Globus pallidus (tissue), 1 donor: ENCODE data around the gene ACVR2B.

Experiments used
- DNase-seq: peaks from one replicate; pipeline ENCODE4 v3.0.0-alpha.2; 2015; ENCODE audit warnings: low spot score

ACVR2B gene

GRCh38 chr3:38458796-38459498 lies 5.3 kb downstream of the ACVR2B start:
- DNase-seq, result no peak

DNA sequence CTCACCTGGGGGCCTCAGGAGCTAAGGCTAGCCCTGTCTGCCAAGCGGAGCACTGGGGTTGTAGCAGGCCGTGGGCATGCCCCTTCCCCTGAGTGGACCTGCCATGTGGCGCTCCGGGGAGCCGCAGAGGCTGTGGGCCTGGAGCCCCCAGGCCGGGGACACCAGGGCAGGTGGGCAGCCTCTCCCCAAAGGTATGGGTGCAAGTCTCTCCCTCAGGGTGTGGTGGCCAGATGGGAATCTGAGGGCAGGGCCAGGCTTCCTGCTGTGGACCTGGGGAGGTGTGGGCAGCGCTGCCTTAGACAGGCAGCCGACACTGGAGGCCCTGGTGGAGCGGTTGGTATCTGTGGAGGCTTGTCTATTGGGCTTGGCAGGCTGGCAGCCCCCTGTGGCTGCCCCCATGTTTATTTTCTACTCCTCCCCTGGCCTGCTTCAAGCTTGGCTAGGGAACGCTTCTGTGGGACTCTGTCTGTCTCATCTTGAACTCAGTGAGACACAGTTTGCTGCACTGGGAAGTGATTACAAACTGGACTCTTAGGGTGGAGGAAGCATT lies 5.9 kb downstream of the ACVR2B start:
- no peak for DNase-seq

DNA sequence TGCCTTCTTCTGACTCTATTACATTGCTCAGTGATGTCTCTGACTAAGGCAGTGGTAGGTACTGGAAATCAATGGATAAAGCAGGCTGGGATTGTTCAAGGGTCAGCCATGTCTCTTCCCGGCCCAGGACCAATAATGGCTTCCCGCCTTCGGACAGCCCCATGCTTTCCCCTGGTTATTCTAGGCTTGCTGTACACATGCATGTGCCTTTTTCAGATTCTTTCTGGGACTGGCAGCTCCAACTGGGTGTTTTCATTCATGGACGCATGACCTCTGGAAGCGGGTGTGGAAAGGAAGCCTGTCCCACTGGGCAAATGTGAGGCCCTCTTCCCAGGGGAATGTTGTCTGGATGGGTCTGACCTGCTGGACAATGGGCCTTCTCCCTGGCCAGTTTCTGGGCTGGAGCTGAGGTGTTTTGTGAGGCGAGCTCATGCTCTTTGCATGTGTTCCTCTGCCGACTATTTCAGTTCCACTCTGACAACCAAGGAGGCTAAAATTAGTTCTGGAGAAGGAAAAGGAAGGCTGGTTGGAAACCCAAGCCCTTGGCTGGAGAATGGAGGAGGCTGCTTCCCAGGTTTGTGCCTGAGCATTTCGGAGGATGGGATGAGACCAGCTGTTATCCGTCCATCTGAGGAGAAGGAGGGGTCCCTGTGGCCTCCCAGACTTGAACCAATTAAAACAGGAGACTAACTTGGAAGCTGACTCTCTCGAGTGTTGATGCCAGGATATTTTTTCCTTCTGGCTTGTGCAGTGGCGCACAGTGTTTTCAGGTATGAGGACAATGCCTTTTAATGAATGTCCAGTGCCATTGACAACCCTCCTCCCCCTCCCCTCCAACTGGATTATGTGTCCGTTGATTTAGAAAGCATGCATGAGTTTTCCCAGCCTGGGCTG lies 6.9 kb downstream of the ACVR2B start:
- DNase-seq, result no peak

DNA sequence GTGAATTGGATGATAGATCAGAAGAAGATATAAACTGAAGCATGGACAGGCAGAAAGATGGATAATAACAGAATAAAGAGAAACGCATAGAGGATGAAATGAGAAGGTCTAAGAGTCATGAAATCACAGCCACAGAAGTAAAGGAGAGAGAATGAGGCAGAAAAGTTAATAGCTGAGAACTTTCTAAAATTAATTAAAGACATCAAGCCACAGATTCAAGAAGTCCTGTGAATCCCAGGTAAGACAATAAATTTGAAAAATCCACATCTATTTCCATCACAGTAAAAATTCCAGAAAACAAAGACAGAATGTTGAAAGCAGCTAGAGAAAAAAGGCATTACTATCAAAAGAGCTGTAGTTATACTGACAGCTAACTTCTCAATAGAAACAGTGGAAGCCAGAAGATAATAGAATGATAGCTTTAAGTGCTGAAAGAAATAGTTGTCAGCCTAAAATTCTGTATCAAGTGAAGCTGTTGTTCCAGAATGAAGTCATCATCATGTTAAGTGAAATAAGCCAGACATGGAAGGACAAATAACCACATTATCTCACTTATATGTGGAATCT lies 12.0 kb downstream of the ACVR2B start:
- no peak for DNase-seq

GRCh38 chr3:38468765-38469164 lies 15.1 kb downstream of the ACVR2B start:
- DNase-seq, result no peak

DNA sequence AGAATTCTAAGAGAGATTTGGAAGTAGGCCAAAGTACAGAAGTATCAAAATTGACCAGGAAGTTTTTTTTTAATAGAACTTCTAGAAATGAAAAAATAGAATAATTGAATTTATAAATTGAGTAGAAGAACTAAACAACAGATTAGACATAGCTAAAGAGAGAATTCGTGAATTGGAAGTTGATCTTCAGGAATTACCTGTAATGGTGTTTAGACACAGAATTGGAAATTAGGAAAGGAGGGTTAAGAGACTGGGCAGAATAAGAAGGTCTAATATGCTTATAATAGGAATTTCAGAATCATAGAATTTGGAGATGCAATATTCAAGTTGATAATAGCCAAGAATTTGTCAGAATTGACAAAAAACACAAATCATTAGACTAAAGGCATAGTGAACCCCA lies 16.2 kb downstream of the ACVR2B start:
- no peak for DNase-seq

DNA sequence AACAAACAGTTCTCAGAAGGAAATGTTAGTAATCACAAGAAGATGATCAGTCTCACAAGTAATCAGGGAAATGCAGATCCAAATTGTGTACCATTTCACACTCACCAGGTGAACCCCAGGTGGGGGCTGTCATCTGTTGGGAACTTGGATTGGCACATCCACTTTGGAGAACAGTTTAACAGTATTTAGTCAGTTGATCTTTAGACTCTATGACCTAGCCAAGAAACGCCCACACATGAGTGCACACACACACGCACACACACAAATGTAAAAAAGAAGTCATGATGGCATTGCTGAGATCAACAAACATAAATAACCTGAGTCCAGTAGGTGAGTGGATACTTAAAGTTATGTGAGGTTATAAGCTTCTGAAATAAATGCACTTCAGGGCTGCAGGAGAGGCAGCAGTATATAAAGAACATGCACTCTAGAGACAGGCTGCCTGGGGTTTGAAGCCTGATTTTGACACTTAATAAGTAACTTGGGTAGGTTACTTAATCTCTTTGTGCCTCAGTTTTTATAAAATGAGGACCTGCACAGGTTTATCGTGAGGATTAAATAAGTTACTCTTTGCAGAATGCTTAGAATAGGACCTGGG lies 17.7 kb downstream of the ACVR2B start:
- no peak for DNase-seq

GRCh38 chr3:38472342-38472741 lies 18.7 kb downstream of the ACVR2B start:
- no peak for DNase-seq

DNA sequence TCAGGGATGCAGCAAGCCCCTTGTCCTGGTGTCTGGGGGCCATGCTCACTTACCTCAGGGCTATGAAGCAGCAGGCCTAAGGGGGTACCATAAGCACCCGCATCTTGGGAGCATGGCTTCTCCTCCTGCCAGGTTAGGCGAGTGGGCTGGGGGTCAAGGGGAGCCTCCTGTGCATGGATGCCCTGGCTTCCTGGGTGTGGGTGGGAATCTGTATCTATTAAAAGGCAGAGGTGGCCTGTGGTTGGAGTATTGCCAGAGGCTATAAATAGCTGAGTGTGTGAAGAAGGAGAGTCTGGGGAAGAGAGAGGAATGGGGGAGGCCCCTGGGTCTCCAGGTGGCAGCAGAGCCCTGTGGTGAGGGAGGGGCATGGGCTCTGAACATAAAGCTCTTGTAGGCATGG lies 19.5 kb downstream of the ACVR2B start:
- DNase-seq, result no peak

GRCh38 chr3:38474928-38475605 lies 21.4 kb downstream of the ACVR2B start:
- DNase-seq, result no peak

DNA sequence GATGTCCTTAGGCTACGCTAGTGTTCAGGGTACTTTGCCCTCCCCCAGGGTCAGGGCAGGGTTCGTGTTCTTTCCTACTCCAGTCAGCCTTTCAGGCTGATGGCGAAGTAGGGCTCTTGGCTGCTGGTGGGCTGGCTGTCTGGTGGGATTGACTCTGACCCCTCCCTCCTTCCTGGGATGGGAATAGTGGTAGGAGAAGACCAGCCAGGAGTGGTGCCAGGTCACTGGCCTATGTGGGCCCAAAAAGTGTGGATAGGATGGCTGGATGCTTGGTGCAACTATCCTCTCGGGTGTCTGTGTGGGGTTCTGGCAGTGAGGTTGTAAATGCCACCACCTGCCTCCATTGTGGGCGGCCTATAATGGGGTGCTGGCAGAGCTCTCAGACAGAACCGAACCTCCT lies 22.0 kb downstream of the ACVR2B start:
- DNase-seq, result no peak

- DNase-seq, result no peak
These were observed 22.6 kb downstream of the ACVR2B start for GRCh38 chr3:38476157-38476756.

DNA sequence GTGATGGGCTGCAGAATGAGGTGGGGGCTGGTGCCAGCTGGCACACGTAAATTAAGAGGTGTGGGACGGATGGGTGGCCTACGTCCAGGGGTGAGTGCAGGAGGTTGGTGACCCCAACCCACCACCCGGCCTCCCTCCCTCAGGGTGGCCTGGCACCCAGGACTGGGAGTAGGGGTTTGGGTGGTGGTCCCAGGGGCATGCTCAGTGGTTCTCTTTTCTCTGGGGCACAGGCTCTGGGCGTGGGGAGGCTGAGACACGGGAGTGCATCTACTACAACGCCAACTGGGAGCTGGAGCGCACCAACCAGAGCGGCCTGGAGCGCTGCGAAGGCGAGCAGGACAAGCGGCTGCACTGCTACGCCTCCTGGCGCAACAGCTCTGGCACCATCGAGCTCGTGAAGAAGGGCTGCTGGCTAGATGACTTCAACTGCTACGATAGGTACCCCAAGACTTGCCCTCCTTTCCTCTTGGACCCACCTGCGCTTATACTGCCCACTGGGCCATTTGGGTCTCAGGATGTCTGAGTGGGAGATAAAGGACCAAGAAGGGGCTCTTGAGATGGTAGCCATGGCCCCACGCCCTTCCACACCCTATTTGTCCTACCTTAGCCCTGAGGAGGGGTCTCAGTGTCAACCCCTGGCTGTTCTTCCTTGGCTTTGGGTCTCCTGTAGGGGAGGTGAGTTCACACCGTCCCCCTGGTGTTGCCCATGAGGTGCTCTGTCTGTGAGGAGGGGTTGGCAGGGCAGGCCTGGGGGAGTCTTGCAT lies 23.5 kb downstream of the ACVR2B start:
- no peak for DNase-seq

DNA sequence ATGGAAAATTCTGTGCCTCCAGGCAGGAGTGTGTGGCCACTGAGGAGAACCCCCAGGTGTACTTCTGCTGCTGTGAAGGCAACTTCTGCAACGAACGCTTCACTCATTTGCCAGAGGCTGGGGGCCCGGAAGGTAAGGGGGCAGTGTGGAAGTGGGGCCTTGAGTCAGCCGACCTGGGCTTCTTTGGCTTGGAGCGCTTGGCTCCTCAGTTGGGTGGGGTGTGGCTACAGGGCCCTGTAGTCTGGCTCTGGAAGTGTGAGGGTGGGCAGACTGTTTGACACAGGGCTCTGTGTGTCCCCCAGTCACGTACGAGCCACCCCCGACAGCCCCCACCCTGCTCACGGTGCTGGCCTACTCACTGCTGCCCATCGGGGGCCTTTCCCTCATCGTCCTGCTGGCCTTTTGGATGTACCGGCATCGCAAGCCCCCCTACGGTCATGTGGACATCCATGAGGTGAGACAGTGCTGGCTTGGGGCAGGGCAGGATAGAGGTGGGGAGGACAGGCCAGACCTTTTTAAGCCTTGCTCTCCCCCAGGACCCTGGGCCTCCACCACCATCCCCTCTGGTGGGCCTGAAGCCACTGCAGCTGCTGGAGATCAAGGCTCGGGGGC lies 24.3 kb downstream of the ACVR2B start:
- no peak for DNase-seq

DNA sequence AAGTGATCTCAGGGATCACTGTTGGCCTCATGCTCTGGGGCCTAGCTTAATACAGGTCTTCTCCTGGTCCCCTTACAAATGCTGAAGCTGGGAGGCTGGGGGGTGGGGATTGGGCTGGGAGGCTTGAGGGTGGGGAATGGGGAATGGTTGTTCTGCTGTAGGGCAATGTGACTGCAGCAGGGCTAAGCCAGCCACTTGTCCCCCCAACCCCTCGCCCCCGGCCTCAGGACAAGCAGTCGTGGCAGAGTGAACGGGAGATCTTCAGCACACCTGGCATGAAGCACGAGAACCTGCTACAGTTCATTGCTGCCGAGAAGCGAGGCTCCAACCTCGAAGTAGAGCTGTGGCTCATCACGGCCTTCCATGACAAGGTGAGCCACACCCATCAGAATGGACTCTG lies 25.2 kb downstream of the ACVR2B start:
- DNase-seq, result no peak

DNA sequence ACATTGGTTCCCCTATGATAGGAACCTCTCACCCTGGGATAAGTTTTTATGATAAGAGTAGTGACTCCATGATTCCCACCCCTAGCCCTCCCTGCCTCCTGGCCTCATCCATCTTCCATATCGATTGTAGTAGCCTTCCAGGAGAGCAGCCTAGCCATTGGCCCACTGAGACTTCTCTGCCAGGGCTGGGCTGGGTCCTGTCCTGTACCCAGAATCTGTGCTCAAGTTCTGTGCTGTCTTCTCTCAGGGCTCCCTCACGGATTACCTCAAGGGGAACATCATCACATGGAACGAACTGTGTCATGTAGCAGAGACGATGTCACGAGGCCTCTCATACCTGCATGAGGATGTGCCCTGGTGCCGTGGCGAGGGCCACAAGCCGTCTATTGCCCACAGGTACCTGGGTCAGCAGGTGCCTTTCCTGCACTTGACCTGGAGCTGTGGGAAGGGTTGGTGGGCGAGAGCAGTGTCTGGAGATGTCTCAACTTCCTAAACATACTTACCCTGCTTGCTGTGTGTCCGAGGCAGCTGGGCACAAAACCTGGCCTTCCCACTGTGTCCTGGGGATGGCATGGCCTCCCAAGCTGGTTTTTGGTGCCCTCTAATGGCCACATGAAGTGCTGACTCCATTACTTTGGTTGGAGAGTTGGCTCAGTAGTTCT lies 25.9 kb downstream of the ACVR2B start:
- peak; percentile 73 for DNase-seq

GRCh38 chr3:38480093-38480445 lies 26.4 kb downstream of the ACVR2B start:
- DNase-seq, result no peak

DNA sequence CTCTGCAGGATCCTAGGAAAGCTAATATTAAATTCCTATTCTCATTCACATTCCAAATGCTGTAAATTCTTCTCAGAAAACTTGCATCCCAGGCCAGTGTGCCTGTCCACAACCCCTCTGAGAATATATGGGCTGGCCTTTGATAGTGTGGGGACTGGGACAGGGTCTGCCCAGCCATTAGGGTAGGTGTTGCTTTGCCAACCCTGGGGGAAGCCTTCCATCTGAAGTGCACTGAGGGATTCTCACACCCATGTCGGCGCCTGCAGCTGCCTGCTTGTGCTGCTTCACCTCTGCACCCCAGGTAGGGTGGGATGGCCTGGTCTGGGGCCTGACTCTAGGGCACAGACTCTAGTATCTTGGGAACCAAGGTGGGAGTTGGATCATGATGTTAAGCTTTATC lies 27.2 kb downstream of the ACVR2B start:
- no peak for DNase-seq

DNA sequence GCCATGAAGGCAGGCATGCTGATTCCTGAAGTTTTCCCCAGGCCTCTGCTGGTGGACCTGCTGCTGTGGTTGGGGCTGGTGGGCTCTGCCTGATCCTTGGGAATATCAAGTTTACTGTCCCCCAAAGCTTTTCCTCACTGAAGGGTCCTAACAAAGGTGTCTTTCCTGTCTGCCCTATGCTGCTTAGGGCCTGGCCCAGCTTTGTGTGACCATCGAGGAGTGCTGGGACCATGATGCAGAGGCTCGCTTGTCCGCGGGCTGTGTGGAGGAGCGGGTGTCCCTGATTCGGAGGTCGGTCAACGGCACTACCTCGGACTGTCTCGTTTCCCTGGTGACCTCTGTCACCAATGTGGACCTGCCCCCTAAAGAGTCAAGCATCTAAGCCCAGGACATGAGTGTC lies 29.3 kb downstream of the ACVR2B start:
- DNase-seq, result no peak

- DNase-seq, result no peak
These were observed 33.6 kb downstream of the ACVR2B start for GRCh38 chr3:38487323-38487722.
